Measurements from ENCODE around the gene PEX5. TPM values are rescaled to one million over a fixed set of nuclear protein-coding genes. Genes with fewer than 3 reads are reported as not detected.

The PEX5 gene
- total RNA-seq, result 10 to 100 TPM; 35.9 to 49.3 (median 41.5) TPM

- WGBS, result under 1% methylated on average over 19 of the region's 68 CpGs
- Histone ChIP-seq H3K9me3 (no peaks in the 10 kb centered on the region), H3K27me3 (no peaks in the 10 kb centered on the region), H3K4me1 (peaks cover 28% of the 10 kb centered on the region), H3K36me3 (peaks cover 11% of the 10 kb centered on the region), H3K27ac (peak within 1 kb of the TSS; percentile 92), H3K4me3 (peak within 1 kb of the TSS; percentile 76)
- TF ChIP-seq POLR2A (IDR thresholded peaks at IDR 0.05) (peak in 1 of 2 donors; percentile 17), CTCF (IDR thresholded peaks at IDR 0.05) (no peak)
- DNase-seq (ENCODE audit: low spot score in 2 of 2), result peak; percentile 90
Measured at GRCh38 chr12:7189398-7190267, at the start of gene PEX5. Gene PEX5, plus strand, starts transcription at chr12:7189686. Its CDS starts 692 bp downstream, at chr12:7190378.

GRCh38 chr12:7141351-7142005 lies 48.0 kb upstream of the PEX5 start:
- Histone ChIP-seq H3K4me3 (no peak overlapping the region), H3K27ac (no peak overlapping the region), H3K36me3 (peaks cover 15% of the 10 kb centered on the region), H3K4me1 (peaks cover 10% of the 10 kb centered on the region), H3K9me3 (no peaks in the 10 kb centered on the region), H3K27me3 (no peaks in the 10 kb centered on the region)
- DNase-seq (ENCODE audit: low spot score in 2 of 2), result no peak
- 96% methylated on average over 7 of the region's 7 CpGs for WGBS
- TF ChIP-seq EP300 (IDR thresholded peaks at IDR 0.05) (no peak), POLR2AphosphoS5 (IDR thresholded peaks at IDR 0.05) (no peak), POLR2A (IDR thresholded peaks at IDR 0.05) (no peak), CTCF (IDR thresholded peaks at IDR 0.05) (no peak)

GRCh38 chr12:7142056-7142644 lies 47.3 kb upstream of the PEX5 start:
- WGBS, result 71% methylated on average over 5 of the region's 5 CpGs
- H3K4me3 ChIP-seq, result no peak overlapping the region
- DNase-seq (ENCODE audit: low spot score in 2 of 2), result no peak
- no peaks in the 10 kb centered on the region for H3K9me3 ChIP-seq
- H3K27ac ChIP-seq, result no peak overlapping the region
- H3K4me1 ChIP-seq, result peaks cover 10% of the 10 kb centered on the region
- no peaks in the 10 kb centered on the region for H3K27me3 ChIP-seq
- peaks cover 14% of the 10 kb centered on the region for H3K36me3 ChIP-seq
- peak; percentile 40 to 76 for TF ChIP-seq CTCF (IDR thresholded peaks at IDR 0.05)
- no peak for TF ChIP-seq EP300 (IDR thresholded peaks at IDR 0.05)
- TF ChIP-seq POLR2A (IDR thresholded peaks at IDR 0.05), result no peak
- TF ChIP-seq POLR2AphosphoS5 (IDR thresholded peaks at IDR 0.05), result no peak

GRCh38 chr12:7142809-7143465 lies 46.5 kb upstream of the PEX5 start:
- Histone ChIP-seq H3K27ac (no peak overlapping the region), H3K9me3 (no peaks in the 10 kb centered on the region), H3K27me3 (no peaks in the 10 kb centered on the region), H3K4me3 (no peak overlapping the region), H3K36me3 (peaks cover 11% of the 10 kb centered on the region), H3K4me1 (peaks cover 10% of the 10 kb centered on the region)
- peak in 1 of 2 donors; percentile 56 for DNase-seq (ENCODE audit: low spot score in 2 of 2)
- TF ChIP-seq POLR2A (IDR thresholded peaks at IDR 0.05), result no peak
- TF ChIP-seq CTCF (IDR thresholded peaks at IDR 0.05), result no peak
- TF ChIP-seq POLR2AphosphoS5 (IDR thresholded peaks at IDR 0.05), result no peak
- no peak for TF ChIP-seq EP300 (IDR thresholded peaks at IDR 0.05)
- 91% methylated on average over 17 of the region's 18 CpGs for WGBS
